HEK293 (cell line): ENCODE results near the gene SLC12A4.

Experiments
- CTCF ChIA-PET: fragments of 350-600 bp; formaldehyde crosslinking; extraction: SDS; loops from one replicate; lab custom pipeline; 2021; ENCODE audit warnings: antibody characterized with exemption; lab: Yijun Ruan, JAX
- POLR2A ChIA-PET: fragments of 300-600 bp; formaldehyde crosslinking; extraction: SDS; loops from one replicate; lab custom pipeline; 2020; ENCODE audit warnings: antibody characterized with exemption, inconsistent platforms; lab: Yijun Ruan, JAX
- H3K27ac ChIP-seq: fragments of 200-500 bp; sonication (Bioruptor generic); 2 replicates; pipeline ENCODE4 v1.5.1; 2014; ENCODE audit warnings: low read depth, low read length, control low read depth, inconsistent platforms; ENCODE audit errors: extremely low read depth
- H3K36me3 ChIP-seq, 2 experiments: fragments of 200-500 bp in 1 of 2; sonication (Bioruptor generic) in 1 of 2; 1 replicate in 1 of 2; 2 replicates in 1 of 2; pipeline ENCODE4 v1.5.1; 2014 to 2017; ENCODE audit warnings: inconsistent platforms in 2 of 2, low read length in 2 of 2; ENCODE audit not compliant: control insufficient read depth in 2 of 2, insufficient read depth in 1 of 2
- H3K4me1 ChIP-seq: fragments of 200-500 bp; sonication (Bioruptor generic); 2 replicates; pipeline ENCODE4 v1.5.1; 2014; ENCODE audit warnings: mild to moderate bottlenecking, low read length, inconsistent platforms; ENCODE audit not compliant: control insufficient read depth, insufficient read depth
- H3K4me3 ChIP-seq: 2 replicates; pipeline ENCODE4 v1.5.1; 2011; ENCODE audit warnings: low read depth, mild to moderate bottlenecking, control low read depth, low read length, moderate library complexity
- H3K9me3 ChIP-seq: fragments of 200-500 bp; sonication (Bioruptor generic); 2 replicates; pipeline ENCODE4 v1.5.1; 2014; ENCODE audit warnings: low read depth, low read length, inconsistent platforms; ENCODE audit not compliant: control insufficient read depth, insufficient read depth
- GLIS2 ChIP-seq: fragments of 450-650 bp; formaldehyde crosslinking; IDR thresholded peaks from 2 replicates; pipeline ENCODE4 v1.5.1; 2016; ENCODE audit warnings: missing biosample characterization, missing genetic modification characterization
- KLF7 ChIP-seq: fragments of 450-650 bp; formaldehyde crosslinking; IDR thresholded peaks from 2 replicates; pipeline ENCODE4 v1.5.1; 2016; ENCODE audit warnings: missing biosample characterization, missing genetic modification characterization, borderline replicate concordance
- SETDB1 ChIP-seq: IDR thresholded peaks from one replicate; pipeline ENCODE4 v1.6.1; 2017; ENCODE audit warnings: mild to moderate bottlenecking, low read length, moderate library complexity, mixed read lengths; ENCODE audit not compliant: insufficient read length
- SP2 ChIP-seq: fragments of 450-650 bp; formaldehyde crosslinking; IDR thresholded peaks from 2 replicates; pipeline ENCODE4 v1.5.1; 2016; ENCODE audit warnings: missing biosample characterization, missing genetic modification characterization
- ZNF138 ChIP-seq: fragments of 450-650 bp; formaldehyde crosslinking; IDR thresholded peaks from 2 replicates; pipeline ENCODE4 v1.5.1; 2016; ENCODE audit warnings: missing biosample characterization, missing genetic modification characterization, borderline replicate concordance
- ZNF223 ChIP-seq: fragments of 450-650 bp; formaldehyde crosslinking; IDR thresholded peaks from 2 replicates; pipeline ENCODE4 v1.5.1; 2016; ENCODE audit warnings: missing biosample characterization, missing genetic modification characterization
- ZNF350 ChIP-seq: fragments of 450-650 bp; formaldehyde crosslinking; IDR thresholded peaks from 2 replicates; pipeline ENCODE4 v1.5.0; 2017; ENCODE audit warnings: missing biosample characterization, mild to moderate bottlenecking, missing genetic modification characterization
- ZNF394 ChIP-seq: fragments of 450-650 bp; formaldehyde crosslinking; IDR thresholded peaks from 2 replicates; pipeline ENCODE4 v1.5.1; 2016; ENCODE audit warnings: missing biosample characterization, missing genetic modification characterization, mild to moderate bottlenecking, moderate library complexity, borderline replicate concordance
- ZNF660 ChIP-seq: fragments of 450-650 bp; IDR thresholded peaks from 2 replicates; pipeline ENCODE4 v1.5.1; 2018; ENCODE audit warnings: missing biosample characterization, mild to moderate bottlenecking, missing genetic modification characterization
- ZNF677 ChIP-seq: fragments of 450-650 bp; IDR thresholded peaks from 2 replicates; pipeline ENCODE4 v1.5.0; 2018; ENCODE audit warnings: missing biosample characterization, mild to moderate bottlenecking, missing genetic modification characterization, moderate library complexity
- ZSCAN30 ChIP-seq: fragments of 450-650 bp; IDR thresholded peaks from 2 replicates; pipeline ENCODE4 v1.5.1; 2018; ENCODE audit warnings: missing biosample characterization, mild to moderate bottlenecking, missing genetic modification characterization, moderate library complexity
- ZXDB ChIP-seq: fragments of 450-650 bp; formaldehyde crosslinking; IDR thresholded peaks from 2 replicates; pipeline ENCODE4 v1.5.1; 2016; ENCODE audit warnings: missing biosample characterization, missing genetic modification characterization
- TF ChIP-seq, protein P1 (sequence below): fragments of 450-650 bp; formaldehyde crosslinking; IDR thresholded peaks from 2 replicates; pipeline ENCODE4 v1.5.1; 2016; ENCODE audit warnings: missing biosample characterization, missing genetic modification characterization
- TF ChIP-seq, protein P2 (sequence below): fragments of 450-650 bp; formaldehyde crosslinking; IDR thresholded peaks from 2 replicates; pipeline ENCODE4 v1.5.1; 2016; ENCODE audit warnings: missing biosample characterization, missing genetic modification characterization, borderline replicate concordance
- TF ChIP-seq, protein P3 (sequence below): fragments of 450-650 bp; formaldehyde crosslinking; IDR thresholded peaks from 2 replicates; pipeline ENCODE4 v1.5.1; 2016; ENCODE audit warnings: missing biosample characterization, missing genetic modification characterization
- TF ChIP-seq, protein P4 (sequence below): fragments of 450-650 bp; formaldehyde crosslinking; conservative IDR thresholded peaks from 2 replicates; pipeline ENCODE4 v1.5.1; 2016; ENCODE audit warnings: low read depth, missing biosample characterization, missing genetic modification characterization
- TF ChIP-seq, protein P5 (sequence below): fragments of 450-650 bp; formaldehyde crosslinking; optimal IDR thresholded peaks from 2 replicates; pipeline ENCODE3; 2016; ENCODE audit warnings: missing biosample characterization, mild to moderate bottlenecking, missing genetic modification characterization
- TF ChIP-seq, protein P6 (sequence below): fragments of 450-650 bp; formaldehyde crosslinking; IDR thresholded peaks from 2 replicates; pipeline ENCODE4 v1.5.1; 2016; ENCODE audit warnings: missing biosample characterization, missing genetic modification characterization
- TF ChIP-seq, protein P7 (sequence below): fragments of 450-650 bp; formaldehyde crosslinking; IDR thresholded peaks from 2 replicates; pipeline ENCODE4 v1.5.1; 2017; ENCODE audit warnings: missing biosample characterization, missing genetic modification characterization

The SLC12A4 gene

DNA sequence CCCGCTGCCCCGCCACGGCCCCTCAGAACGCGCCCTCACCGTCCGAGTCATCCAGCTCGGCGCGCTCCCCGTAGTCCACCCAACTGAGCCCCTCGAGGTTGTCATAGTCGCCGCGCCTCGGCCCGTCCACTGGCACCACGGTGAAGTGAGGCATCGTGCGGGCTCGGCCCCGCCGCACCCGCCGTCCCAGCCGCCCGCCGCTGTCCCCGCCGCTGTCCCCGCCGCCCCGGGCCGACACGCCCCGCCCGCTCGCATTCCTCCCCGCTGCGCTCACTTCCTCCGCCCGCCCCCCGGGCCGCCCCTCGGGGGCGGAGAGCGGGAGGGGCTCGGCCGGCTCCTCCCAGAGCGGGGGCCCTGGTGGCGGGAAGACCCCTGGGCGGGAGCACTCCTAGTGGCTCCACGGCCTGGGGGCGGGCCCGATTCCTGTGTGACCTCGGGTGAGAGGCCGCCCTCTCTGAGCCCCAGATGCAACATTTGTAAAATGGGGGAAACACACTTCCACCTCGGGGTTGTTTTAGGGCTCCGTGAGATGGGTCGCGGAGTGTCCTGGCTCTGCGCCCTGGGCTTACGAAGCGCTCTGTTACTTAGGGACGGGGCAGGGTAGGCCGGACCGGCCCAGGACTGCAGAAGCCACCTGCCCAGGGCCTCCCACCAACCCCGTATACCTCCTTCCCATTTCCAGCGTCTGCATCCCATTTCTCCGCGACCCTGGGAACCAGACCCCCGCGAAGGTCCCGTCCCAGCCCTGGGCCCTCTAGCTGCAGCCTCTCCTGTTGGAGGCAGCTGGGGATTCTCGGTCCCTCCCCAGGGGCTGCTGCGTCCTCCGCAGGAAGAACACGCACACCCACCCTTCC, at the start of gene SLC12A4:
Gene SLC12A4, minus strand, starts transcription at position 238 of the 854 bp plus-strand sequence. Its CDS starts 84 bp downstream, at position 154.
- Histone ChIP-seq H3K4me1 (no peaks in the 10 kb centered on the region; the same call in none of the 2 replicates), H3K27ac (peak within 1 kb of the TSS; percentile 80; the same call in 1 of the 2 replicates), H3K9me3 (no peaks in the 10 kb centered on the region), H3K4me3 (peak within 1 kb of the TSS; percentile 68), H3K36me3 (peaks cover 0 to 25% of the 10 kb centered on the region in 2 experiments; a peak in 1 of 3 replicates)
- CTCF ChIA-PET, result no interaction called here
- POLR2A ChIA-PET, result interaction anchor here (0.9 kb wide), 1 partner anchor 32 kb away, joined by 3 read pairs; the partner anchor contains the start of gene PSMB10
- TF ChIP-seq ZXDB (peak; percentile 64), SETDB1 (no peak), ZNF138 (tag by site-specific recombination) (no peak), ZNF350 (no peak), ZNF394 (no peak), ZNF677 (tag by site-specific recombination) (no peak), ZNF660 (tag by site-specific recombination) (0 out of 2 replicates have a peak, but pooled peaks have one; percentile 21), KLF7 (tag by site-specific recombination) (peak; percentile 33; the same call in 1 of the 2 replicates), ZSCAN30 (tag by site-specific recombination) (peak; percentile 32), GLIS2 (tag by site-specific recombination) (peak; percentile 41; the same call in 1 of the 2 replicates), ZNF223 (tag by site-specific recombination) (no peak), SP2 (tag by site-specific recombination) (peak; percentile 76)
- TF ChIP-seq, protein P1, sequence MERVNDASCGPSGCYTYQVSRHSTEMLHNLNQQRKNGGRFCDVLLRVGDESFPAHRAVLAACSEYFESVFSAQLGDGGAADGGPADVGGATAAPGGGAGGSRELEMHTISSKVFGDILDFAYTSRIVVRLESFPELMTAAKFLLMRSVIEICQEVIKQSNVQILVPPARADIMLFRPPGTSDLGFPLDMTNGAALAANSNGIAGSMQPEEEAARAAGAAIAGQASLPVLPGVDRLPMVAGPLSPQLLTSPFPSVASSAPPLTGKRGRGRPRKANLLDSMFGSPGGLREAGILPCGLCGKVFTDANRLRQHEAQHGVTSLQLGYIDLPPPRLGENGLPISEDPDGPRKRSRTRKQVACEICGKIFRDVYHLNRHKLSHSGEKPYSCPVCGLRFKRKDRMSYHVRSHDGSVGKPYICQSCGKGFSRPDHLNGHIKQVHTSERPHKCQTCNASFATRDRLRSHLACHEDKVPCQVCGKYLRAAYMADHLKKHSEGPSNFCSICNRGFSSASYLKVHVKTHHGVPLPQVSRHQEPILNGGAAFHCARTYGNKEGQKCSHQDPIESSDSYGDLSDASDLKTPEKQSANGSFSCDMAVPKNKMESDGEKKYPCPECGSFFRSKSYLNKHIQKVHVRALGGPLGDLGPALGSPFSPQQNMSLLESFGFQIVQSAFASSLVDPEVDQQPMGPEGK (tag by site-specific recombination), result peak; percentile 67
- TF ChIP-seq, protein P2, sequence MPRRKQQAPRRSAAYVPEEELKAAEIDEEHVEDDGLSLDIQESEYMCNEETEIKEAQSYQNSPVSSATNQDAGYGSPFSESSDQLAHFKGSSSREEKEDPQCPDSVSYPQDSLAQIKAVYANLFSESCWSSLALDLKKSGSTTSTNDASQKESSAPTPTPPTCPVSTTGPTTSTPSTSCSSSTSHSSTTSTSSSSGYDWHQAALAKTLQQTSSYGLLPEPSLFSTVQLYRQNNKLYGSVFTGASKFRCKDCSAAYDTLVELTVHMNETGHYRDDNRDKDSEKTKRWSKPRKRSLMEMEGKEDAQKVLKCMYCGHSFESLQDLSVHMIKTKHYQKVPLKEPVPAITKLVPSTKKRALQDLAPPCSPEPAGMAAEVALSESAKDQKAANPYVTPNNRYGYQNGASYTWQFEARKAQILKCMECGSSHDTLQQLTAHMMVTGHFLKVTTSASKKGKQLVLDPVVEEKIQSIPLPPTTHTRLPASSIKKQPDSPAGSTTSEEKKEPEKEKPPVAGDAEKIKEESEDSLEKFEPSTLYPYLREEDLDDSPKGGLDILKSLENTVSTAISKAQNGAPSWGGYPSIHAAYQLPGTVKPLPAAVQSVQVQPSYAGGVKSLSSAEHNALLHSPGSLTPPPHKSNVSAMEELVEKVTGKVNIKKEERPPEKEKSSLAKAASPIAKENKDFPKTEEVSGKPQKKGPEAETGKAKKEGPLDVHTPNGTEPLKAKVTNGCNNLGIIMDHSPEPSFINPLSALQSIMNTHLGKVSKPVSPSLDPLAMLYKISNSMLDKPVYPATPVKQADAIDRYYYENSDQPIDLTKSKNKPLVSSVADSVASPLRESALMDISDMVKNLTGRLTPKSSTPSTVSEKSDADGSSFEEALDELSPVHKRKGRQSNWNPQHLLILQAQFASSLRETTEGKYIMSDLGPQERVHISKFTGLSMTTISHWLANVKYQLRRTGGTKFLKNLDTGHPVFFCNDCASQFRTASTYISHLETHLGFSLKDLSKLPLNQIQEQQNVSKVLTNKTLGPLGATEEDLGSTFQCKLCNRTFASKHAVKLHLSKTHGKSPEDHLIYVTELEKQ (tag by site-specific recombination), result no peak
- TF ChIP-seq, protein P3, sequence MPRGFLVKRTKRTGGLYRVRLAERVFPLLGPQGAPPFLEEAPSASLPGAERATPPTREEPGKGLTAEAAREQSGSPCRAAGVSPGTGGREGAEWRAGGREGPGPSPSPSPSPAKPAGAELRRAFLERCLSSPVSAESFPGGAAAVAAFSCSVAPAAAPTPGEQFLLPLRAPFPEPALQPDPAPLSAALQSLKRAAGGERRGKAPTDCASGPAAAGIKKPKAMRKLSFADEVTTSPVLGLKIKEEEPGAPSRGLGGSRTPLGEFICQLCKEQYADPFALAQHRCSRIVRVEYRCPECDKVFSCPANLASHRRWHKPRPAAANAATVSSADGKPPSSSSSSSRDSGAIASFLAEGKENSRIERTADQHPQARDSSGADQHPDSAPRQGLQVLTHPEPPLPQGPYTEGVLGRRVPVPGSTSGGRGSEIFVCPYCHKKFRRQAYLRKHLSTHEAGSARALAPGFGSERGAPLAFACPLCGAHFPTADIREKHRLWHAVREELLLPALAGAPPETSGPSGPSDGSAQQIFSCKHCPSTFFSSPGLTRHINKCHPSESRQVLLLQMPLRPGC (tag by site-specific recombination), result peak; percentile 25; the same call in 1 of the 2 replicates
- TF ChIP-seq, protein P4, sequence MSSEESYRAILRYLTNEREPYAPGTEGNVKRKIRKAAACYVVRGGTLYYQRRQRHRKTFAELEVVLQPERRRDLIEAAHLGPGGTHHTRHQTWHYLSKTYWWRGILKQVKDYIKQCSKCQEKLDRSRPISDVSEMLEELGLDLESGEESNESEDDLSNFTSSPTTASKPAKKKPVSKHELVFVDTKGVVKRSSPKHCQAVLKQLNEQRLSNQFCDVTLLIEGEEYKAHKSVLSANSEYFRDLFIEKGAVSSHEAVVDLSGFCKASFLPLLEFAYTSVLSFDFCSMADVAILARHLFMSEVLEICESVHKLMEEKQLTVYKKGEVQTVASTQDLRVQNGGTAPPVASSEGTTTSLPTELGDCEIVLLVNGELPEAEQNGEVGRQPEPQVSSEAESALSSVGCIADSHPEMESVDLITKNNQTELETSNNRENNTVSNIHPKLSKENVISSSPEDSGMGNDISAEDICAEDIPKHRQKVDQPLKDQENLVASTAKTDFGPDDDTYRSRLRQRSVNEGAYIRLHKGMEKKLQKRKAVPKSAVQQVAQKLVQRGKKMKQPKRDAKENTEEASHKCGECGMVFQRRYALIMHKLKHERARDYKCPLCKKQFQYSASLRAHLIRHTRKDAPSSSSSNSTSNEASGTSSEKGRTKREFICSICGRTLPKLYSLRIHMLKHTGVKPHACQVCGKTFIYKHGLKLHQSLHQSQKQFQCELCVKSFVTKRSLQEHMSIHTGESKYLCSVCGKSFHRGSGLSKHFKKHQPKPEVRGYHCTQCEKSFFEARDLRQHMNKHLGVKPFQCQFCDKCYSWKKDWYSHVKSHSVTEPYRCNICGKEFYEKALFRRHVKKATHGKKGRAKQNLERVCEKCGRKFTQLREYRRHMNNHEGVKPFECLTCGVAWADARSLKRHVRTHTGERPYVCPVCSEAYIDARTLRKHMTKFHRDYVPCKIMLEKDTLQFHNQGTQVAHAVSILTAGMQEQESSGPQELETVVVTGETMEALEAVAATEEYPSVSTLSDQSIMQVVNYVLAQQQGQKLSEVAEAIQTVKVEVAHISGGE (tag by site-specific recombination), result no peak
- TF ChIP-seq, protein P5, sequence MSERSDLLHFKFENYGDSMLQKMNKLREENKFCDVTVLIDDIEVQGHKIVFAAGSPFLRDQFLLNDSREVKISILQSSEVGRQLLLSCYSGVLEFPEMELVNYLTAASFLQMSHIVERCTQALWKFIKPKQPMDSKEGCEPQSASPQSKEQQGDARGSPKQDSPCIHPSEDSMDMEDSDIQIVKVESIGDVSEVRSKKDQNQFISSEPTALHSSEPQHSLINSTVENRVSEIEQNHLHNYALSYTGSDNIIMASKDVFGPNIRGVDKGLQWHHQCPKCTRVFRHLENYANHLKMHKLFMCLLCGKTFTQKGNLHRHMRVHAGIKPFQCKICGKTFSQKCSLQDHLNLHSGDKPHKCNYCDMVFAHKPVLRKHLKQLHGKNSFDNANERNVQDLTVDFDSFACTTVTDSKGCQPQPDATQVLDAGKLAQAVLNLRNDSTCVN (tag by site-specific recombination), result no peak
- TF ChIP-seq, protein P6, sequence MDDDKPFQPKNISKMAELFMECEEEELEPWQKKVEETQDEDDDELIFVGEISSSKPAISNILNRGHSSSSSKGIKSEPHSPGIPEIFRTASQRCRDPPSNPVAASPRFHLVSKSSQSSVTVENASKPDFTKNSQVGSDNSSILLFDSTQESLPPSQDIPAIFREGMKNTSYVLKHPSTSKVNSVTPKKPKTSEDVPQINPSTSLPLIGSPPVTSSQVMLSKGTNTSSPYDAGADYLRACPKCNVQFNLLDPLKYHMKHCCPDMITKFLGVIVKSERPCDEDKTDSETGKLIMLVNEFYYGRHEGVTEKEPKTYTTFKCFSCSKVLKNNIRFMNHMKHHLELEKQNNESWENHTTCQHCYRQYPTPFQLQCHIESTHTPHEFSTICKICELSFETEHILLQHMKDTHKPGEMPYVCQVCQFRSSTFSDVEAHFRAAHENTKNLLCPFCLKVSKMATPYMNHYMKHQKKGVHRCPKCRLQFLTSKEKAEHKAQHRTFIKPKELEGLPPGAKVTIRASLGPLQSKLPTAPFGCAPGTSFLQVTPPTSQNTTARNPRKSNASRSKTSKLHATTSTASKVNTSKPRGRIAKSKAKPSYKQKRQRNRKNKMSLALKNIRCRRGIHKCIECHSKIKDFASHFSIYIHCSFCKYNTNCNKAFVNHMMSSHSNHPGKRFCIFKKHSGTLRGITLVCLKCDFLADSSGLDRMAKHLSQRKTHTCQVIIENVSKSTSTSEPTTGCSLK (tag by site-specific recombination), result no peak
- TF ChIP-seq, protein P7, sequence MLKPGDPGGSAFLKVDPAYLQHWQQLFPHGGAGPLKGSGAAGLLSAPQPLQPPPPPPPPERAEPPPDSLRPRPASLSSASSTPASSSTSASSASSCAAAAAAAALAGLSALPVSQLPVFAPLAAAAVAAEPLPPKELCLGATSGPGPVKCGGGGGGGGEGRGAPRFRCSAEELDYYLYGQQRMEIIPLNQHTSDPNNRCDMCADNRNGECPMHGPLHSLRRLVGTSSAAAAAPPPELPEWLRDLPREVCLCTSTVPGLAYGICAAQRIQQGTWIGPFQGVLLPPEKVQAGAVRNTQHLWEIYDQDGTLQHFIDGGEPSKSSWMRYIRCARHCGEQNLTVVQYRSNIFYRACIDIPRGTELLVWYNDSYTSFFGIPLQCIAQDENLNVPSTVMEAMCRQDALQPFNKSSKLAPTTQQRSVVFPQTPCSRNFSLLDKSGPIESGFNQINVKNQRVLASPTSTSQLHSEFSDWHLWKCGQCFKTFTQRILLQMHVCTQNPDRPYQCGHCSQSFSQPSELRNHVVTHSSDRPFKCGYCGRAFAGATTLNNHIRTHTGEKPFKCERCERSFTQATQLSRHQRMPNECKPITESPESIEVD, result no peak
